GM18505 (cell line): ENCODE measurements around the gene COL20A1.

Source experiments
- ATAC-seq: cut with Tn5 transposase; IDR thresholded peaks from one replicate; pipeline ENCODE4 v1.9.1; 2021; ENCODE audit not compliant: unreplicated experiment
- POLR2A ChIP-seq: IDR thresholded peaks from 4 replicates; pipeline ENCODE4 v1.6.1; 2011; ENCODE audit warnings: borderline replicate concordance; ENCODE audit not compliant: insufficient read depth, insufficient read length; ENCODE audit errors: extremely low read depth

Gene COL20A1

GRCh38 chr20:63306673-63307537 lies 13.9 kb downstream of the COL20A1 start:
- TF ChIP-seq POLR2A, result no peak
- ATAC-seq, result no peak

DNA sequence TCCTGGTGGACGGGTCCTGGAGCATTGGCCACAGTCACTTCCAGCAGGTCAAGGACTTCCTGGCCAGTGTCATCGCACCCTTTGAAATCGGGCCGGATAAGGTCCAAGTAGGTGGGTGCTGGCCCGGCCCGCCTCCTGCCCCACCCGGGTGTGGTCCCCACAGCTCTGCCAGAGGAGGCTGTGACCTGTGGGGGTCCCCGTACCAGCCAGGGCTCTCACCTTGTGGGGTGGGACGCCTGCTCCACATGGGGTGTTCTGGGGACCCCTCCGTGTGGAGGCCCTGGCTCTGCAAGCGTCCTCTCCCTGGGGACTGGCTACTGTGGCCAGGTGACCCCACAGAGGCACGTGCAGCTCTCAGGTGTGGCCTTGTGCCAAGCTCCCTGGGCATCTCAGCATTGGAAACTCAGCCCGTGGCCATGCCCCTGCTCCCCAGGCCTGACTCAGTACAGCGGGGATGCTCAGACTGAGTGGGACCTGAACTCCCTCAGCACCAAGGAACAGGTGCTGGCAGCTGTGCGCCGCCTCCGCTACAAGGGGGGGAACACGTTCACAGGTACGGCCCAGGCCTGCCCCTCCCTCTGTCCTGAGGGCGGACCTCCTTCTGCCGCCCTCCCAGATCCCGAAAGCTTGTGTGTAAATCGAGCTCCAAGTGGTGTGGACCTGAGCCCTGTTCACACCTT lies 14.7 kb downstream of the COL20A1 start:
- ATAC-seq, result no peak

GRCh38 chr20:63308218-63308911 lies 15.4 kb downstream of the COL20A1 start:
- no peak for ATAC-seq
- no peak for TF ChIP-seq POLR2A

More for the DNA sequence above, 14.7 kb downstream of the COL20A1 start:
- TF ChIP-seq POLR2A, result no peak

DNA sequence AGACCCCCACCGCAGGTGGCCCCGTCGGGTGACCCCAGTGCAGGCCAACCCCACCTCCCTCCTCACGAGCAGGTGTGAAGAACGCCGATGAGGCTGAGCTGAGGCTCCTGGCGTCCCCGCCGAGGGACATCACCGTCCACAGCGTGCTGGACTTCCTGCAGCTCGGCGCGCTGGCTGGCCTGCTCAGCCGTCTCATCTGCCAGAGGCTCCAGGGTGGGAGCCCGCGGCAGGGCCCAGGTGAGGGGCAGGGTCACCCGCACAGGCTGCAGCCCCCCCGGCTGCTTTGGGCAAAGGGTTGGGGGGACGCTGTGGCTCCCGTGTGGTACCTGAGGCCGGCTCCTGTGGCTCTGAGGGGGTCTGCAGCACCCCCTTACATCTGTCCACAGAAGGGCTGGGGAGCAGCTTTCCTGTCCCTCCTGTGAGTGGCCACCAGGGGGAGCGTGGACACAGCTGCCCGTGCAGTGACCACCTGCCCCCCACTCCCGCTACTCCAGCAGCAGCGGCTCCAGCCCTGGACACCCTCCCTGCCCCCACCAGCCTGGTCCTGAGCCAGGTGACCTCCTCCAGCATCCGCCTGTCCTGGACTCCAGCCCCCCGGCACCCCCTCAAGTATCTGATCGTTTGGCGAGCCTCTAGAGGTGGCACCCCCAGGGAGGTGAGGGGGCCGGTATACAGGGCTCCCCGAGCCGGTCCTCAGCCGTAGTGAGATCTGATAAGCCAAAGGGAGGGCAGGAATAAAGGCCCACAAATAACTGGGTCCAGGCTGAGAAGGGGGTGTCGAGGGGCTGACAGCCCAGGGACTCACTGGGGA lies 16.5 kb downstream of the COL20A1 start:
- ATAC-seq, result no peak
- TF ChIP-seq POLR2A, result no peak

DNA sequence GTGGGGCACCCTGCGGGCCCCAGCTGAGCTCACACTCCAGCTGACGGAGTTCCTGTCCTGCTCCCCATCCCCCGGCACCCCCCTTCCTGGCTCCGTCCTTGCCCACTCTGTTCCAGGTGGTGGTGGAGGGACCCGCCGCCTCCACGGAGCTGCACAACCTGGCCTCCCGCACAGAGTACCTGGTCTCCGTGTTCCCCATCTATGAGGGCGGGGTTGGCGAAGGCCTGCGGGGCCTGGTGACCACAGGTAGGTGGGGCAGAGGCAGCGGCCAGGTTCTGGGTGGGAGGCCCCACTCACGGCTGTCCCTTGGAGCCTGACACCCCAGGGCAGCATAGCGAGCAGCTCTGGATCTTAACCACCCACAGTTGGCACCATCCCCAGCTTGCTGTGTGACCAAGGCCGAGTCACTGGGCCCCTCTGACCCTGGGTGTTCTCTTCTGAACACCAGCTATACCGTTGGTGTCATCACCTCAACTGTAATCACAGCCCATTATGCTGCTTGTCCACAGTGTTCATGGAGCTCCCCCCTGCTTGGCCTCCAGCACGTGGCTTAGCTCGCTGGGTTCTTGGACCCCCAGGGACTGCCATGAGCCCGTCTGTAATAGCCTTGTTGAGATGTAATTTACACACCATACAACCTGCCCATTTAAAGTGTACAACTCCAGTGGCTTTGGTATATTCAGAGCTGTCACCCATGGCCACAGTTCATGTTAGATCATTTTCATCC lies 17.4 kb downstream of the COL20A1 start:
- no peak for TF ChIP-seq POLR2A
- ATAC-seq, result no peak

DNA sequence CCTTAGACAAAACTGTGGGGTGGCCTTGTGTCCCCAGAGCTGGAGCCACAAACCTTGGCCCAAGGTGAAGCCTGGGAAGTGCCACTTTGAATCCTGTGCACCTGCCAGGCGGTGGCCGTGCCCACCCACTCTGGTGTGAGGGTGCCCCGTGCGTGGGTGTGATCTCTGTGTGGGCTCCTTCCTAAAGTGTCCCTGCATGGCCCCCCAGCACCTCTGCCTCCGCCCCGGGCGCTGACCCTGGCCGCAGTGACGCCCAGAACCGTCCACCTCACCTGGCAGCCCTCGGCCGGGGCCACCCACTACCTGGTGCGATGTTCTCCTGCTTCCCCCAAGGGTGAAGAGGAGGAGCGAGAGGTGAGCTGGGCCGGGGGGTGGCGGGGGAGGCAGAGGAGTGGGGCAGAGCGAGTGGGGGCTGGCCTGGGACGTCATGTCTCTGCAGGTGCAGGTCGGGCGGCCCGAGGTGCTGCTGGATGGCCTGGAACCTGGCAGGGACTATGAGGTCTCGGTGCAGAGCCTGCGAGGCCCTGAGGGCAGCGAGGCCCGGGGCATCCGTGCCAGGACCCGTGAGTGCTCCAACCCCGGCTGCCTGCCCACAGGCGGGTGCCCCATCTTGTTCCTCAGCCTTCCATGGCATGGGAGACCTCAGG lies 18.3 kb downstream of the COL20A1 start:
- no peak for TF ChIP-seq POLR2A
- ATAC-seq, result no peak

DNA sequence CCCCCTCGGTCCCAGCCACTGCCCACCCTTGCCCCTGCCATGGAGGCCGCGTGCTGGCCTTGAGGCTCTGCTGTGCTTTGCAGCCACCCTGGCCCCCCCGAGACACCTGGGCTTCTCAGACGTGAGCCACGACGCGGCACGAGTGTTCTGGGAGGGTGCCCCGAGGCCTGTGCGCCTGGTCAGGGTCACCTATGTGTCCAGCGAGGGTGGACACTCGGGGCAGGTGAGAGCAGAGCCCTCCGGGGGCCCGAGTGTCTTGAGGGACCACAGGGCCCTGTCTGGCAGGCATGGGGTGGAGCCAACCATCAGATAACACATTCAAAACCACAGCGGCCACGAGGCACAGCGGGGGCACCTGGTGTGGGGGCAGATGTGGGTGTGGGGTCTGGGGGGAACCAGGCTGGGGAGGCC lies 18.9 kb downstream of the COL20A1 start:
- no peak for TF ChIP-seq POLR2A
- ATAC-seq, result no peak

GRCh38 chr20:63312273-63312672 lies 19.3 kb downstream of the COL20A1 start:
- no peak for ATAC-seq

GRCh38 chr20:63312690-63313348 lies 19.8 kb downstream of the COL20A1 start:
- ATAC-seq, result no peak
- TF ChIP-seq POLR2A, result no peak

More at GRCh38 chr20:63312273-63312672, 19.3 kb downstream of the COL20A1 start:
- no peak for TF ChIP-seq POLR2A

DNA sequence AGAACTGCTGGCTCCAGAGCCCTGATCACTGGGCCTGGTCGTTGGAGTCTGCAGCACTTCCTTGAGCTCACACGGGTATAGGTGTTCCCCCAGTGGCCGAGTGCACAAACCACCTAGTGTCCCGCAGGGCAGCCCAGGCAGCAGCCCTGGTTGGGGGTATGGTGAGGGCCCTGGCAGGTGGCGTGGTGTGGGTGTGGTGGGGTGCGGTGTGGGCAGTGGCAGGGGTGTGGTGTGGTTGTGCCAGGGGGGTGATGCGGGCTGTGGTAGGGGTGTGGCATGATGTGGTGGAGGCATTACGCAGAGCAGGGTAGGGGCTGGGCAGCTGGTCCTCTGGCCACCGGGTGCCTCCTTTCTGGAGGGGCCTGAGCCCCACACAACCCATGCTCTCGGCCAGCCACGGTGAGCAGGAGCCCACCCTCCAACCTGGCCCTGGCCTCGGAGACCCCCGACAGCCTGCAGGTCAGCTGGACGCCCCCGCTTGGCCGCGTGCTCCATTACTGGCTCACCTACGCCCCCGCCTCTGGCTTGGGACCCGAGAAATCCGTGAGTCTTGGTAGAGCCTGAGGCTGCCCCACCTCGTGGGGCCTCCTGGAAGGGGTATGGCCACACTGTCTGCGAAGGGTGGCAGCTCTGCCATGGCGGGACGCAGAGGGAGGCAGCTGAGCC lies 20.5 kb downstream of the COL20A1 start:
- TF ChIP-seq POLR2A, result no peak
- ATAC-seq, result no peak

DNA sequence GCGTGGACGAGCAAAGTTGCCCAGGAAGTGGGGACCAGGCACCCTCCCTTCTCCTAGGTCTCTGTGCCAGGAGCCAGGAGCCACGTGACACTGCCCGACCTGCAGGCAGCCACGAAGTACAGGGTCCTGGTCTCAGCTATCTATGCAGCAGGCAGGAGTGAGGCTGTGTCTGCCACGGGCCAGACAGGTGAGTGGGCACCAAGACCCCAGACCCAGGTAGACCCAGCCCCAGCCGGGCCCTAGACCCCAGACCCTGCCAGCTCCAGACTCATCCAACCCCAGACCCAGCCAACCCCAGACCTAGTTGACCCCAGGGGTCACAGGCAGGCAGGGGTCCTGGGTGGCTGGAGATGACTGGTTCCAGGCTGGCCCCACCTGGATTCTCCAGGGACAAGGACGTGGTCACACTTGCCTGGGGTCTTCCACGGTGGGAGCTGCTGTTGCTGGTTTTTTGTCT lies 21.1 kb downstream of the COL20A1 start:
- no peak for ATAC-seq
- no peak for TF ChIP-seq POLR2A
